IMR-90 (cell line): Measurements from ENCODE around the gene YAF2. TPM values are rescaled to one million over a fixed set of nuclear protein-coding genes. Genes with fewer than 3 reads are reported as not detected.

Experiments
- ATAC-seq: fragments of 200-7000 bp; cut with Tn5 transposase; 2 replicates; pipeline ENCODE4 v1.9.1; 2020; ENCODE audit warnings: low read depth, mild to moderate bottlenecking, moderate library complexity
- BruUV-seq: library from RNA; stranded (reverse); fragments of 400-500 nt; replicated peaks from 2 replicates; lab custom pipeline; 2021; lab: Mats Ljungman, UMichigan
- CTCF ChIA-PET: fragments of 300-600 bp; formaldehyde crosslinking; extraction: SDS; loops from one replicate; lab custom pipeline; 2021; ENCODE audit warnings: antibody characterized with exemption; lab: Yijun Ruan, JAX
- POLR2A ChIA-PET: fragments of 300-600 bp; sonication (Branson Sonifier 250); formaldehyde crosslinking; loops from one replicate; lab custom pipeline; 2022; ENCODE audit warnings: antibody characterized with exemption; ENCODE audit not compliant: unreplicated experiment; lab: Charles Lee
- DNase-seq: peaks from one replicate; pipeline ENCODE4 v3.0.0; 2013
- H2AFZ ChIP-seq: replicated peaks from 2 replicates; pipeline ENCODE3; 2013; ENCODE audit warnings: low read length, mild to moderate bottlenecking; ENCODE audit not compliant: poor library complexity
- H2AK5ac ChIP-seq: 2 replicates; pipeline ENCODE4 v1.6.1; 2013; ENCODE audit warnings: low read depth, low read length, inconsistent platforms
- H2AK9ac ChIP-seq: replicated peaks from 2 replicates; pipeline ENCODE3; 2013; ENCODE audit warnings: mild to moderate bottlenecking, low read depth, low read length, moderate library complexity; ENCODE audit not compliant: poor library complexity
- H2BK120ac ChIP-seq: 2 replicates; pipeline ENCODE4 v1.6.1; 2013; ENCODE audit warnings: low read depth, low read length, inconsistent platforms
- H2BK15ac ChIP-seq: 3 replicates; pipeline ENCODE4 v1.6.1; 2013; ENCODE audit warnings: low read depth, low read length, inconsistent platforms
- H2BK20ac ChIP-seq: 2 replicates; pipeline ENCODE4 v1.6.1; 2013; ENCODE audit warnings: low read depth, mild to moderate bottlenecking, inconsistent platforms, low read length, moderate library complexity
- H2BK5ac ChIP-seq: 2 replicates; pipeline ENCODE4 v1.6.1; 2013; ENCODE audit warnings: mild to moderate bottlenecking, low read depth, low read length, inconsistent platforms; ENCODE audit not compliant: poor library complexity, severe bottlenecking
- H3K14ac ChIP-seq: replicated peaks from 2 replicates; pipeline ENCODE4 v1.6.1; 2013; ENCODE audit warnings: low read depth, low read length, inconsistent platforms
- H3K18ac ChIP-seq: 2 replicates; pipeline ENCODE4 v1.6.1; 2013; ENCODE audit warnings: low read depth, low read length, control low read depth
- H3K23ac ChIP-seq: 2 replicates; pipeline ENCODE4 v1.6.1; 2013; ENCODE audit warnings: low read depth, low read length, inconsistent platforms
- H3K27ac ChIP-seq: 2 replicates; pipeline ENCODE4 v1.5.1; 2013; ENCODE audit warnings: mild to moderate bottlenecking, control low read depth, low read length; ENCODE audit not compliant: insufficient read depth
- H3K27me3 ChIP-seq: 2 replicates; pipeline ENCODE4 v1.6.1; 2013; ENCODE audit warnings: low read length; ENCODE audit not compliant: control insufficient read depth, insufficient read depth
- H3K36me3 ChIP-seq: 2 replicates; pipeline ENCODE4 v1.6.1; 2013; ENCODE audit warnings: low read length, mixed read lengths; ENCODE audit not compliant: control insufficient read depth, insufficient read depth
- H3K4ac ChIP-seq: 2 replicates; pipeline ENCODE4 v1.6.1; 2013; ENCODE audit warnings: low read depth, low read length, inconsistent platforms
- H3K4me1 ChIP-seq: 2 replicates; pipeline ENCODE4 v1.6.1; 2013; ENCODE audit warnings: low read length, mixed read lengths; ENCODE audit not compliant: control insufficient read depth, insufficient read depth
- H3K4me2 ChIP-seq: 2 replicates; pipeline ENCODE4 v1.6.1; 2013; ENCODE audit warnings: low read depth, mild to moderate bottlenecking, control low read depth, low read length, moderate library complexity
- H3K4me3 ChIP-seq: 2 replicates; pipeline ENCODE4 v1.5.1; 2013; ENCODE audit warnings: low read depth, mild to moderate bottlenecking, control low read depth, low read length, moderate library complexity; ENCODE audit not compliant: insufficient read depth
- H3K56ac ChIP-seq: 2 replicates; pipeline ENCODE4 v1.6.1; 2013; ENCODE audit warnings: low read length, inconsistent platforms; ENCODE audit not compliant: insufficient read depth; ENCODE audit errors: extremely low read depth
- H3K79me1 ChIP-seq, 2 experiments: 2 replicates each; pipeline ENCODE4 v1.6.1; 2013; ENCODE audit warnings: low read length in 2 of 2, inconsistent platforms in 1 of 2, low read depth in 1 of 2
- H3K9ac ChIP-seq: 2 replicates; pipeline ENCODE4 v1.6.1; 2013; ENCODE audit warnings: low read depth, low read length, control low read depth
- H3K9me1 ChIP-seq: 2 replicates; pipeline ENCODE4 v1.6.1; 2013; ENCODE audit warnings: low read length, inconsistent platforms; ENCODE audit not compliant: insufficient read depth
- H3K9me3 ChIP-seq: 2 replicates; pipeline ENCODE4 v1.6.1; 2013; ENCODE audit warnings: low read length; ENCODE audit not compliant: control insufficient read depth, insufficient read depth
- H4K20me1 ChIP-seq: 2 replicates; pipeline ENCODE4 v1.6.1; 2013; ENCODE audit warnings: low read length, inconsistent platforms; ENCODE audit not compliant: insufficient read depth
- H4K5ac ChIP-seq: 2 replicates; pipeline ENCODE4 v1.6.1; 2013; ENCODE audit warnings: mild to moderate bottlenecking, low read depth, low read length, control low read depth
- H4K8ac ChIP-seq, 2 experiments: 2 replicates each; pipeline ENCODE4 v1.6.1; 2013; ENCODE audit warnings: low read depth in 2 of 2, low read length in 2 of 2, control low read depth in 1 of 2, inconsistent platforms in 1 of 2
- H4K91ac ChIP-seq: 2 replicates; pipeline ENCODE4 v1.6.1; 2013; ENCODE audit warnings: low read depth, low read length, inconsistent platforms; ENCODE audit not compliant: insufficient read depth
- BHLHE40 ChIP-seq: fragments of 150-350 bp; IDR thresholded peaks from 2 replicates; pipeline ENCODE4 v1.6.1; 2016; ENCODE audit warnings: mild to moderate bottlenecking, low read depth, low read length
- MXI1 ChIP-seq: IDR thresholded peaks from 2 replicates; pipeline ENCODE4 v1.6.1; 2012; ENCODE audit warnings: low read depth, mild to moderate bottlenecking, low read length, moderate library complexity, borderline replicate concordance
- NFE2L2 ChIP-seq: fragments of 150-350 bp; IDR thresholded peaks from 2 replicates; pipeline ENCODE4 v1.6.1; 2016; ENCODE audit warnings: low read depth, mild to moderate bottlenecking, low read length
- dilution Hi-C: fragments of 300-500 bp; cut with HindIII; formaldehyde crosslinking; loops from one replicate; pipeline ENCODE4 v1.14.3; 2018; ENCODE audit warnings: low sequenced_read_pairs; ENCODE audit not compliant: unreplicated experiment
- in situ Hi-C: fragments of 300-500 bp; cut with MboI; formaldehyde crosslinking; loops from 3 replicates; pipeline ENCODE4 v1.14.3; 2019; ENCODE audit warnings: low sequenced_read_pairs, inconsistent platforms, mixed read lengths
- intact Hi-C: fragments of 100-400 bp; cut with micrococcal nuclease; formaldehyde crosslinking; loops from 2 replicates; pipeline ENCODE4 v1.10.0; 2022
- polyA plus RNA-seq, 3 experiments: library from polyadenylated mRNA; depleted of rRNA; stranded (reverse); fragments of >200 nt; gene quantifications; 2 replicates each; pipeline ENCODE4 v1.2.3, GENCODE V29; 2012; ENCODE audit warnings: low replicate concordance in 1 of 3
- total RNA-seq: library from RNA; depleted of rRNA; stranded (reverse); fragments of >200 nt; gene quantifications from 2 replicates; pipeline ENCODE4 v1.2.3, GENCODE V29; 2012
- TF ChIP-seq, protein P1 (sequence below): fragments of 150-350 bp; IDR thresholded peaks from 2 replicates; pipeline ENCODE4 v1.6.1; 2017; ENCODE audit warnings: mild to moderate bottlenecking, antibody characterized with exemption, low read length, low read depth

YAF2 gene
- total and polyA plus RNA-seq, 2 of the 4 experiments (the other 2 are of a cell fraction): 7.9 to 14.2 TPM

DNA sequence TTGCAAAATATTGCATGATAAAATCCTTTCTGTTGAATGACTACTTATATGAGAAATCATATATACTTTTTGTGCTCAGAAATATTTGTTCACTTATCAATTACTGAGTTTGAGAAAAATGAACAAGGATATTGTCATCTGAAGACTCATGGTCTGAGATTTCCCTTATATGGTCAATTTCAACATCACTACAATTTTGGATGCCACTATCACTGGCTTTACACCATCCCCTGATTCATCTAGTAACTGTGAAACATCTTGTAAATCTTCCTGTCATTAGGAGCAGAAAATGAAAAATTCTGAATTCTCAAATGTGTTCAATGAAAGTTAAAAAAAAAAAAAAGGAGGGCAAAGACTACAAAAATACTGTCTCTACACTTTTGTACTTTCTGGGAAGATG, 71.5 kb downstream of the YAF2 start:
- Histone ChIP-seq H2BK120ac (no peak overlapping the region), H3K23ac (no peak overlapping the region), H2BK5ac (no peak overlapping the region), H3K4me1 (peaks cover 4% of the 10 kb centered on the region), H2AFZ (no peak overlapping the region), H3K9me1 (0 out of 2 replicates have a peak, but pooled peaks cover 2% of the 10 kb centered on the region), H3K27me3 (no peaks in the 10 kb centered on the region), H3K27ac (no peak overlapping the region), H2BK15ac (no peak overlapping the region), H2AK5ac (no peak overlapping the region), H3K4me2 (no peak overlapping the region), H4K20me1 (no peaks in the 10 kb centered on the region; the same call in 1 of the 2 replicates), H4K5ac (no peak overlapping the region), H3K56ac (no peak overlapping the region), H2AK9ac (no peak overlapping the region), H4K91ac (no peak overlapping the region), H3K18ac (no peak overlapping the region), H3K9ac (no peak overlapping the region), H3K79me1 (peaks cover 7% of the 10 kb centered on the region in 2 experiments; a peak in 3 of 4 replicates), H3K4ac (no peak overlapping the region), H3K36me3 (no peaks in the 10 kb centered on the region), H4K8ac (no peak overlapping the region), H3K9me3 (no peaks in the 10 kb centered on the region), H3K14ac (no peak overlapping the region), H3K4me3 (no peak overlapping the region), H2BK20ac (no peak overlapping the region)
- no TSS peak for BruUV-seq
- dilution Hi-C loops (no loop called here), in situ Hi-C loops (no loop called here), intact Hi-C loops (no loop called here)
- DNase-seq: peak; percentile 21
- ATAC-seq: no peak
- CTCF ChIA-PET: no interaction called here
- POLR2A ChIA-PET: no interaction called here
- TF ChIP-seq BHLHE40: no peak
- no peak for TF ChIP-seq MXI1
- no peak for TF ChIP-seq NFE2L2
- TF ChIP-seq, protein P1, sequence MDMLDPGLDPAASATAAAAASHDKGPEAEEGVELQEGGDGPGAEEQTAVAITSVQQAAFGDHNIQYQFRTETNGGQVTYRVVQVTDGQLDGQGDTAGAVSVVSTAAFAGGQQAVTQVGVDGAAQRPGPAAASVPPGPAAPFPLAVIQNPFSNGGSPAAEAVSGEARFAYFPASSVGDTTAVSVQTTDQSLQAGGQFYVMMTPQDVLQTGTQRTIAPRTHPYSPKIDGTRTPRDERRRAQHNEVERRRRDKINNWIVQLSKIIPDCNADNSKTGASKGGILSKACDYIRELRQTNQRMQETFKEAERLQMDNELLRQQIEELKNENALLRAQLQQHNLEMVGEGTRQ: no peak
